PC-3 (cell line): Measurements from ENCODE around the gene ZNF724. TPM values are rescaled to one million over a fixed set of nuclear protein-coding genes. Genes with fewer than 3 reads are reported as not detected.

ENCODE experiments used
- ATAC-seq: fragments of 200-7000 bp; cut with Tn5 transposase; 2 replicates; pipeline ENCODE4 v1.9.1; 2020; ENCODE audit warnings: mild to moderate bottlenecking, moderate library complexity
- BruUV-seq: library from RNA; stranded (reverse); fragments of 400-500 nt; replicated peaks from 2 replicates; lab custom pipeline; 2021; lab: Mats Ljungman, UMichigan
- CTCF ChIA-PET: fragments of 300-600 bp; sonication (Branson Sonifier 250); formaldehyde crosslinking; loops from one replicate; lab custom pipeline; 2022; ENCODE audit warnings: antibody characterized with exemption; lab: Charles Lee
- POLR2A ChIA-PET: fragments of 300-600 bp; sonication (Branson Sonifier 250); formaldehyde crosslinking; loops from one replicate; lab custom pipeline; 2022; ENCODE audit warnings: antibody characterized with exemption; ENCODE audit not compliant: unreplicated experiment; lab: Charles Lee
- DNase-seq: peaks from one replicate; pipeline ENCODE4 v3.0.0-alpha.2; 2015
- H2AFZ ChIP-seq: fragments of 300-600 bp; sonication (generic); 2 replicates; pipeline ENCODE4 v1.6.0; 2016; ENCODE audit warnings: antibody characterized with exemption, low read length
- H3F3A ChIP-seq: fragments of 300-600 bp; sonication (generic); one replicate; pipeline ENCODE4 v1.6.0; 2017; ENCODE audit warnings: antibody characterized with exemption, low read length, control low read depth, mild to moderate bottlenecking; ENCODE audit not compliant: unreplicated experiment
- H3K27ac ChIP-seq: fragments of 300-600 bp; sonication (generic); 2 replicates; pipeline ENCODE4 v1.5.1; 2016; ENCODE audit warnings: mild to moderate bottlenecking, low read length
- H3K27me3 ChIP-seq: fragments of 300-600 bp; sonication (generic); 2 replicates; pipeline ENCODE4 v1.6.1; 2016; ENCODE audit warnings: low read length, mixed read lengths
- H3K36me3 ChIP-seq: fragments of 300-600 bp; sonication (generic); 2 replicates; pipeline ENCODE4 v1.6.1; 2016; ENCODE audit warnings: low read depth, mixed run types, low read length, mixed read lengths
- H3K4me1 ChIP-seq: fragments of 300-600 bp; sonication (generic); 2 replicates; pipeline ENCODE4 v1.5.1; 2016; ENCODE audit warnings: low read length; ENCODE audit not compliant: insufficient read depth
- H3K4me2 ChIP-seq: fragments of 300-600 bp; sonication (generic); 2 replicates; pipeline ENCODE4 v1.6.0; 2016; ENCODE audit warnings: low read length
- H3K4me3 ChIP-seq: fragments of 300-600 bp; sonication (generic); 2 replicates; pipeline ENCODE4 v1.5.1; 2016; ENCODE audit warnings: mild to moderate bottlenecking, low read length, mixed read lengths
- H3K79me2 ChIP-seq: fragments of 300-600 bp; sonication (generic); 2 replicates; pipeline ENCODE4 v1.6.1; 2017; ENCODE audit warnings: low read length, mixed read lengths
- H3K9ac ChIP-seq: fragments of 300-600 bp; sonication (generic); 2 replicates; pipeline ENCODE4 v1.6.0; 2016; ENCODE audit warnings: mild to moderate bottlenecking, low read length
- H3K9me2 ChIP-seq: fragments of 300-600 bp; sonication (generic); replicated peaks from 2 replicates; pipeline ENCODE4 v1.6.1; 2016; ENCODE audit warnings: mixed run types, low read length, mixed read lengths
- H3K9me3 ChIP-seq: fragments of 300-600 bp; sonication (generic); 2 replicates; pipeline ENCODE4 v1.6.1; 2016; ENCODE audit warnings: low read length, mixed read lengths
- H4K20me1 ChIP-seq: fragments of 300-600 bp; sonication (generic); 2 replicates; pipeline ENCODE4 v1.6.1; 2016; ENCODE audit warnings: low read length, mixed read lengths
- CTCF ChIP-seq: fragments of 300-600 bp; sonication (generic); conservative IDR thresholded peaks from 2 replicates; pipeline ENCODE4 v1.5.1; 2017; ENCODE audit warnings: antibody characterized with exemption, low read depth, mild to moderate bottlenecking, low read length
- EZH2 ChIP-seq: fragments of 300-600 bp; sonication (generic); IDR thresholded peaks from one replicate; pipeline ENCODE4 v1.6.1; 2017; ENCODE audit warnings: antibody characterized with exemption, mild to moderate bottlenecking, low read length; ENCODE audit not compliant: unreplicated experiment
- EZH2phosphoT487 ChIP-seq: fragments of 300-600 bp; sonication (generic); IDR thresholded peaks from 2 replicates; pipeline ENCODE4 v1.6.1; 2018; ENCODE audit warnings: mild to moderate bottlenecking, antibody characterized with exemption, low read length, borderline replicate concordance
- intact Hi-C: fragments of 100-400 bp; cut with micrococcal nuclease; formaldehyde crosslinking; loops from 2 replicates; pipeline ENCODE4 v1.9.0; 2023
- total RNA-seq: library from RNA; depleted of rRNA; stranded (reverse); fragments of >200 nt; gene quantifications from 2 replicates; pipeline ENCODE4 v1.2.3, GENCODE V29; 2014

The ZNF724 gene
- total RNA-seq, 1 experiment from 2014 or later: 23.1 TPM

- Histone ChIP-seq H3K27ac (peak overlapping the region; percentile 31; the same call in 1 of the 2 replicates), H3K9ac (peak overlapping the region; percentile 73), H3K4me2 (peak overlapping the region; percentile 81), H3K27me3 (no peaks in the 10 kb centered on the region), H4K20me1 (no peaks in the 10 kb centered on the region), H3K9me2 (no peaks in the 10 kb centered on the region), H3K79me2 (peaks cover 31% of the 10 kb centered on the region), H2AFZ (peak overlapping the region; percentile 87), H3F3A (no peaks in the 10 kb centered on the region), H3K9me3 (no peaks in the 10 kb centered on the region), H3K4me3 (peak overlapping the region; percentile 91), H3K36me3 (peaks cover 18% of the 10 kb centered on the region), H3K4me1 (0 out of 2 replicates have a peak, but pooled peaks cover 6% of the 10 kb centered on the region)
- intact Hi-C loops: loop anchor here (1.0 kb wide), 1 partner anchor 24 kb away; the partner anchor contains the start of gene ZNF724
- BruUV-seq: TSS peak; percentile 39
- ChIA-PET POLR2A (interaction anchor here (0.5 to 0.6 kb wide), 3 partner anchors 23 to 304 kb away, joined by 3 to 5 read pairs (median 4); no protein-coding TSS in a partner anchor), CTCF (no interaction called here)
- no peak for TF ChIP-seq EZH2
- no peak for TF ChIP-seq EZH2phosphoT487
- TF ChIP-seq CTCF: no peak
- DNase-seq (peak; percentile 94), ATAC-seq (peak; percentile 98)
Measured at GRCh38 chr19:23273590-23274412, 23.6 kb upstream of the ZNF724 start.

GRCh38 chr19:23273022-23273589 is 22.9 kb upstream of the ZNF724 start:
- no peak for TF ChIP-seq EZH2
- TF ChIP-seq EZH2phosphoT487: no peak
- no peak for TF ChIP-seq CTCF
- Histone ChIP-seq H3K9me2 (no peaks in the 10 kb centered on the region), H3K4me2 (peak overlapping the region; percentile 81), H3K27ac (no peak overlapping the region), H3F3A (no peaks in the 10 kb centered on the region), H3K4me3 (peak overlapping the region; percentile 91), H3K27me3 (no peaks in the 10 kb centered on the region), H3K79me2 (peaks cover 31% of the 10 kb centered on the region), H3K36me3 (peaks cover 23% of the 10 kb centered on the region), H4K20me1 (no peaks in the 10 kb centered on the region), H3K9ac (peak overlapping the region; percentile 73), H2AFZ (peak overlapping the region; percentile 87), H3K4me1 (0 out of 2 replicates have a peak, but pooled peaks cover 6% of the 10 kb centered on the region), H3K9me3 (no peaks in the 10 kb centered on the region)
- intact Hi-C loops: loop anchor here (1.0 kb wide), 1 partner anchor 23 kb away; the partner anchor contains the start of gene ZNF724
- CTCF ChIA-PET: no interaction called here
- TSS peak; percentile 45 for BruUV-seq
- DNase-seq (no peak), ATAC-seq (0 out of 2 replicates have a peak, but pooled peaks have one; percentile 2)
- POLR2A ChIA-PET: interaction anchor here (0.5 kb wide), 1 partner anchor 23 kb away, joined by 4 read pairs; no protein-coding TSS in a partner anchor
